ENCODE data around the gene RPIA.
"Not testable (repeated sequence)": the region's sequence is repeated elsewhere in the genome, so short reads cannot be mapped to it uniquely, and the experiment has no call there.

RPIA gene

GRCh38 chr2:88795932-88796331 is 104.5 kb downstream of the RPIA start:
- ATAC-seq: not testable (repeated sequence)

DNA sequence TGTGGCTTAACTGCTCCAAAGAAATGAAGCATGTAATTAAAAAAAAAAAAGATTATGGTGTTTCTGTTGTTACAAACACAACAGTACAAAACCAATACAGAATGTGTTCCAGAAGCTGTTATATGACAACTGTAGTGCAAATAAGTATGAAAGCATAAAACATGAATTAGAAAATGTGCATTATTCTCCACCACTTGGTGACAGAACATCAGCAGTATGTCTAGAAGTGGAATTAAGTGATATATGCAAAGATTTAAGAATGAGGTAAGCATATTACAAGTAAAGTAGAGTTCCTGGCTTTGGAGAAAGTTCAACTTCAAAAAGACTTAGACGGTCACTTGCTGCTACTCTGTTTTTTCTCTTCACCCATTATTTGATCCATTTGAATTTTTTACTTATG is 105.0 kb downstream of the RPIA start:
- not testable (repeated sequence) for ATAC-seq

DNA sequence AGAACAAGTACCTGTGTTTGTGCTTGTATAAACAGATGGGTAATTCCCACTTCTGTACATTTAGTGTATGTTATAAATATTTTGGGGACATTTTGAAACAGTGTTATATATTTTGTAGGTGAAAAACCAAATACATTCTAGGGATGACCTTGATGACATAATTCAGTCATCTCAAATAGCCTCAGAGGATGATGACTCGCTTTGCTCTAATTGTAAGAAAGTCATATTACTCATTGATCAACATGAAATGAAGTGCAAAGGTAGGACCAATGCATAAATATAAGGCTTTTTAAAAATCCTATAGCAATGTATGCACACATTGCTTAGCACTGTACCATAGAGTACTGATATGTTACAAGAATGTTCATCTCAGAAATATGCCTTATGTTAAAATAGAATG is 105.7 kb downstream of the RPIA start:
- not testable (repeated sequence) for ATAC-seq

Data from activated CD4-positive, CD25-positive, alpha-beta regulatory T cell treated with anti-CD3 and anti-CD28 coated beads, Interleukin-2, amount 50 U/mL, for 24 hours (primary cell).